Coronary artery (tissue), 2 donors: ENCODE results near the gene TIMM22.

Source experiments
- DNase-seq: peaks from one replicate; pipeline ENCODE4 v3.0.0-alpha.2; 2017; ENCODE audit warnings: low spot score
- H3K27ac ChIP-seq, 2 donors: fragments of 200-600 bp; sonication (generic); one replicate each; pipeline ENCODE4 v1.5.1; 2016 to 2019
- H3K4me3 ChIP-seq: fragments of 200-600 bp; sonication (generic); 2 replicates; pipeline ENCODE4 v1.5.1; 2016; ENCODE audit warnings: mild to moderate bottlenecking, moderate library complexity
- TF ChIP-seq, protein P1 (sequence below): fragments of 200-600 bp; sonication (generic); IDR thresholded peaks from one replicate; pipeline ENCODE4 v1.5.1; 2019; ENCODE audit warnings: antibody characterized with exemption

The TIMM22 gene

DNA sequence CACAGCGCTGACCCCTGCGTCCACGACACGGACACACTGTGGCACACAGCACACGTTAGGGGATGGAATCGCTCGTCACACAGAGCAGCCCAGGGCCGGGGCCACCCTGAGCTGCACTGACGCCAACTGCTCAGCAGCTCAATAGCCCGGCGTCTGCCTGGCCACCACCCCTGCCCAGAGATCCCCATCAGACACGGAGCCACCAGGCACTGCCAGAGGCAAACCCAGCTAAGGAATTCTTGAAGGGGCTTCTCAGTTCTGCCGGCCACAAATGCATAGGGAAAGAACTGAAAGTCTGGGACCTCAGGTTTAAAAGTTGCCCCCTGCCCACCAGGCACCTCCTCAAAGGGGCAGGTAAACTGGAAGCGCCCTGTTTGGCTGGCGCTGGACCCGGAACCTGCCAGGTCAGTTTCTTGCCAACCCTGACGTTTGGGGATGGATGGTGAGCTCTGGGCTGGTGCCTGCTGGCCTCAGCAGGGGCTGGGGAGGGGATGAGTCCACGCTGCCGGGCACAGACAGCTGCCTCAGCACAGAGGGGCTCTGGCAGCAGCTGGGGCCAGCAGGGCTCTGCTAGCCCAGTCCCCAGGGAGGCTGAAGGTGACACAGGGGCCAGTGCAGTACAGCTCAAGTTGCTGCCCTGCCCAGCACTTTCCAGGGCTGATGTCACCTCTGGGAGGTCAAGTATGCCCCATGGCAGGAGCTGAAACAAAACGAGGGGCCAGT, 33.2 kb downstream of the TIMM22 start:
- TF ChIP-seq, protein P1, sequence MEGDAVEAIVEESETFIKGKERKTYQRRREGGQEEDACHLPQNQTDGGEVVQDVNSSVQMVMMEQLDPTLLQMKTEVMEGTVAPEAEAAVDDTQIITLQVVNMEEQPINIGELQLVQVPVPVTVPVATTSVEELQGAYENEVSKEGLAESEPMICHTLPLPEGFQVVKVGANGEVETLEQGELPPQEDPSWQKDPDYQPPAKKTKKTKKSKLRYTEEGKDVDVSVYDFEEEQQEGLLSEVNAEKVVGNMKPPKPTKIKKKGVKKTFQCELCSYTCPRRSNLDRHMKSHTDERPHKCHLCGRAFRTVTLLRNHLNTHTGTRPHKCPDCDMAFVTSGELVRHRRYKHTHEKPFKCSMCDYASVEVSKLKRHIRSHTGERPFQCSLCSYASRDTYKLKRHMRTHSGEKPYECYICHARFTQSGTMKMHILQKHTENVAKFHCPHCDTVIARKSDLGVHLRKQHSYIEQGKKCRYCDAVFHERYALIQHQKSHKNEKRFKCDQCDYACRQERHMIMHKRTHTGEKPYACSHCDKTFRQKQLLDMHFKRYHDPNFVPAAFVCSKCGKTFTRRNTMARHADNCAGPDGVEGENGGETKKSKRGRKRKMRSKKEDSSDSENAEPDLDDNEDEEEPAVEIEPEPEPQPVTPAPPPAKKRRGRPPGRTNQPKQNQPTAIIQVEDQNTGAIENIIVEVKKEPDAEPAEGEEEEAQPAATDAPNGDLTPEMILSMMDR: no peak
- Histone ChIP-seq H3K4me3 (peak overlapping the region; percentile 74), H3K27ac (peak overlapping the region; percentile 74 to 86)
- DNase-seq: no peak

DNA sequence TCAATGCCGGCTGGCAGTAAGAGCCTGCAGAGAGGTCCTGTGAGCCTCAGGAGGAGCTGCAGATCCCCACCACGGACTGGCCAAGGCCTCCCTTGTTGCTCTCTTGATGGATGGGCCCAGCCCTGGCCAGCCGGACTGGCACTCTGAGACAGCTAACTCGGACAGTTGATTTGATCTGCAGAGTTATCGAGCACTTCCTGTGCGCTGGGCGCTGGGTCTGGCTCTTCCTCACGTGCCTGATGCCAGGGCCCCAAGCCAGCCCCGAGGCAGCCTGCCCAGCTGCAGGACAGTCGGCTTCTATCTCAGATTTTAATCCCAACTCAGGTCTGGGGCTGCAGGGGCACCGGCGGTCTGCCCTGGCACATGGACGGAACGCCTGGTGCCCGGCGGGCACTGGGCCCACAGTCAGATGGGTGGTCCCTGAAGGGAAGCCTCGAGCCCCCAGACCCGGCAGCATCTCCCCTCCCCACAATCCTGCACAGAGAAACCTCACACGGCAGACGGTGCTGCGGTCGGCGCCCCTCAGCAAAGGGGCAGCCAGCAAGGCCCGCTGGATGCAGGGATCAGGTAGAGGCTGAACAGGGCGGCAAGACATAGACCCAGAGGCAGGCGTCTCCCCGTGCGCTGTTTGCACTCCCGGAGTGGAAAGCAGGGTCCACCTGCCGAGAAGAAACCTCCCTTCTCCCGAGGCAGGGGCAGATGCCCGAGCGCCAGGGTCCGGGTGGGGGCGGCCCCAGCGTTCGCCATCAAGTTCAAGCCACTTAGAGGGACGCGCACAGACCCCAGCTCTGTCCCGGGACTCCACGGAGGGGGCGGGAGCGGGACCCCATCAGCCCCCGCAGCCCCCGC, 34.0 kb downstream of the TIMM22 start:
- Histone ChIP-seq H3K4me3 (peak overlapping the region; percentile 74), H3K27ac (peak overlapping the region; percentile 74 to 86)
- TF ChIP-seq, protein P1: no peak
- DNase-seq: no peak

DNA sequence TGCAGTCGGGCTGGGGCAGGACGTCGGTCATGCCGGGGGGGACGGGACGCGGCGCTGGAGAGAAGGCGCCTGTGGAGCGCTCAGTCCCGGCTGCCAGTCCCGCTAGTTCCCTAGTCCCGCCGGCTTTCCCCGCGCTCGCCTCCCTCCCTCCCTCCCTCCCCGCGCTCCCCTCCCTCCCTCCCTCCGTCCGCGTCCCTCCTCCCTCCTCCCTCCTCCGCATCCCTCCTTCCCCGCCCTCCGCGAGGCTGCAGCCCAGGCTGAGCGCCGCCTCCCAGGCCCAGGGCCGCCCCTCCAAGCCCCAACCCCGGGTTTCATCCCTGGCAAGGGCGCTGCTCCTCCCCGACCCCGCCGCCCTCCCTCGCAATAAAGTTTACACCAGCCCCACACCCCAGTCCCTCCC, 34.8 kb downstream of the TIMM22 start:
- TF ChIP-seq, protein P1: no peak
- peak overlapping the region; percentile 74 to 86 for H3K27ac ChIP-seq
- no peak for DNase-seq
- peak overlapping the region; percentile 74 for H3K4me3 ChIP-seq

DNA sequence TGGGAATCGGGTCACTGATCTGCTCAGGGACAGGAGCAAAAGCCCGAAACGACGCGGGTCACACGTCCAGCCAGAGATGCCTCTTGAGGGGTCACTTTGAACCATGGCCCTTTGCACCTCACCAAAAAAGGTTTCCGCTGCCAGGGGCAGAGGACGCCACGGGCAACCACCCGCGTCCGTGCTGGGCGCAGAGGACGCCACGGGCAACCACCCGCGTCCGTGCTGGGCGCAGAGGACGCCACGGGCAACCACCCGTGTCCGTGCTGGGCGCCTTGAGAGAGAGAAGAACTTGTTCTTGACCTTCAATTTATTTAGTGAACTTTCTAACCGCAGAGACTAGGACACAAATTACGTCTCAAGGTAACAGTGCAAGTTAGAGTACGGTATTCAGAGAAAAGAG, 35.5 kb downstream of the TIMM22 start:
- no peak for DNase-seq
- H3K27ac ChIP-seq: peak overlapping the region in 1 of 2 donors; percentile 86
- H3K4me3 ChIP-seq: no peak overlapping the region
- TF ChIP-seq, protein P1: no peak

DNA sequence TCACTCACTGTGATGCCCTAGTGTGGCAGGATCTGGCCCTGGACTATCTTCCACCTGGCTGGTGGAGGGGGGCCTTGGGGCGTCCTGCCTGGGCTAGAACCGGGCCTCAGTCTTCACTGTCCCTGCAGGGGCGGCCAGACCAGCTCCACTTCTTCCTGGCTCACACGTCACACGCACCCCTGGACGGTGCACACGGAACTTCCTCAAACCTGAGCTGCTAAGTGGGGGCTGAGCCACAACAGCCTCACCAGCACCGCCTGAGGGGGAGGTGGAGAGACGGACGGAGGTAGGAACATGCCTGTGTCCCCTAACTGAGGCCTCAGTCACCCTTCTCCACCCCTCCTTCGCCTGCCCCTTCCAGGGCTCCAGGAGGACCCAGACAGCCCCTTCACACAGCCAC, 36.6 kb downstream of the TIMM22 start:
- H3K27ac ChIP-seq: no peak overlapping the region
- H3K4me3 ChIP-seq: no peak overlapping the region
- TF ChIP-seq, protein P1: no peak
- no peak for DNase-seq

DNA sequence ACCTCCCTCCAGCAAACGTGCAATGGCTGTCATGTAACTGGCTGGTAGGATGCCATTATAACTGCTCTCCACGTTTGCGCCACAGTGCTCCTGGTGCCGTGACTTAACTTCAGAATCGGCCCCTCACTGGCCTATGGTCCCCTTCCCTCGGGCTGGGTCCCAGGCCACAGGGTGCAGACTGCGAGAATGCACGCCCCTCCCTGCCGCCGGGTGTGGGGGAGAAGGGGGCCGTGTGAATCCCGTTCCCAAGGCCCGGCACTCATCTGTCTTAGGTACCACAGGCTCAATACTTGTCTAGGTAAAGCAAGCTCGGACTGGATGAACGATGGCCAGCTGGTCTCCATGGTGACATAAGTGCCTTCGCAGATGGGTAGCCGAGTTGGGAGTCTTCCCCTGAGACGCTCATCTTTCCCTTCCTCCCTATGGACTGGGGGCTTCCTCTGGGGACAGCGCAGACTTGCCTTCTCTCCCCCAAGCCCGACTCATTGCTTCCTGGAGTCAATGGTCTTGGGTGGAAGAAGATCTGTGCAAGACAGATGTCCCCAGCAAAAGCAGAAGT, 37.8 kb downstream of the TIMM22 start:
- TF ChIP-seq, protein P1: no peak
- Histone ChIP-seq H3K4me3 (no peak overlapping the region), H3K27ac (no peak overlapping the region)
- DNase-seq: no peak
